K562 (cell line): ENCODE measurements around the gene PANX1. TPM values are rescaled to one million over a fixed set of nuclear protein-coding genes. Genes with fewer than 3 reads are reported as not detected.

ENCODE experiments used
- BRF2 ChIP-seq: IDR thresholded peaks from 3 replicates; pipeline ENCODE4 v1.6.1; 2011; ENCODE audit warnings: borderline replicate concordance, mild to moderate bottlenecking; ENCODE audit not compliant: insufficient read length, insufficient read depth
- ELK1 ChIP-seq: sonication (generic); formaldehyde crosslinking; IDR thresholded peaks from 2 replicates; pipeline ENCODE4 v1.8.1; 2022; ENCODE audit warnings: missing genetic modification reagents
- HDAC1 ChIP-seq, 2 experiments: fragments of 450-650 bp; IDR thresholded peaks; 2 replicates each; pipeline ENCODE4 v1.6.1; 2016 to 2017; ENCODE audit warnings: inconsistent platforms in 1 of 2, mild to moderate bottlenecking in 1 of 2, moderate library complexity in 1 of 2
- NR4A1 ChIP-seq, 2 experiments: fragments of 250-450 bp in 1 of 2; fragments of 450-650 bp in 1 of 2; sonication (Bioruptor Pico) in 1 of 2; IDR thresholded peaks; 2 replicates each; pipeline versions ENCODE4 v1.4.0 to v1.6.1; 2016 to 2020; ENCODE audit warnings: mild to moderate bottlenecking in 2 of 2, missing compliant biosample characterization in 1 of 2, missing genetic modification characterization in 1 of 2, moderate library complexity in 1 of 2
- ZMIZ1 ChIP-seq, 2 experiments: fragments of 150-350 bp in 1 of 2; IDR thresholded peaks; 2 replicates each; pipeline ENCODE4 v1.6.1; 2012 to 2016; ENCODE audit warnings: low read depth in 2 of 2, low read length in 2 of 2, mild to moderate bottlenecking in 1 of 2, moderate library complexity in 1 of 2
- polyA plus RNA-seq, 8 experiments: library from polyadenylated mRNA; depleted of rRNA in 4 of 8; stranded (reverse) in 5 of 8; unstranded in 3 of 8; fragments of >200 nt; fragmentation: Nextera tagmentation in 2 of 8; fragmentation: Illumina TruSeq in 1 of 8; extraction: Ambion mirVana in 2 of 8; extraction: Trizol in 1 of 8; gene quantifications; 2 replicates each; pipeline versions ENCODE4 v1.2.1 to v1.2.3, GENCODE V29; 2011 to 2014; ENCODE audit warnings: inconsistent platforms in 1 of 8, missing spikeins in 1 of 8
- total RNA-seq, 7 experiments: library from RNA; depleted of rRNA in 6 of 7; stranded (reverse); fragments of >200 nt in 6 of 7; fragmentation: Illumina TruSeq in 2 of 7; extraction: Trizol in 2 of 7; gene quantifications; 2 replicates each; pipeline versions ENCODE4 v1.2.1 to v1.2.3, GENCODE V29; 2011 to 2021; ENCODE audit warnings: low replicate concordance in 1 of 7

PANX1 gene
- total and polyA plus RNA-seq, 9 of the 15 experiments (the other 6 are each of a cell fraction or from before 2014, with no cell fraction given), result 1.9 to 14.8 (median 10.1) TPM

- no peak for TF ChIP-seq ELK1 (CRISPR knock-in tag)
- no peak for TF ChIP-seq HDAC1 (IDR thresholded peaks at IDR 0.05)
- no peak for TF ChIP-seq BRF2
- TF ChIP-seq ZMIZ1 (IDR thresholded peaks at IDR 0.05; ENCODE audit: low read depth in 2 of 2, low read length in 2 of 2), result no peak
- no peak for TF ChIP-seq NR4A1 (CRISPR knock-in tag; IDR thresholded peaks at IDR 0.05)
- no peak for TF ChIP-seq NR4A1 (tag; IDR thresholded peaks at IDR 0.05)
Measured at GRCh38 chr11:94194712-94195111, 66.1 kb downstream of the PANX1 start (continued).
